ENCODE measurements around the gene PRR9.
"Not testable (repeated sequence)": the region's sequence is repeated elsewhere in the genome, so short reads cannot be mapped to it uniquely, and the experiment has no call there.

The PRR9 gene, protein sequence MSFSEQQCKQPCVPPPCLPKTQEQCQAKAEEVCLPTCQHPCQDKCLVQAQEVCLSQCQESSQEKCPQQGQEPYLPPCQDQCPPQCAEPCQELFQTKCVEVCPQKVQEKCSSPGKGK

DNA sequence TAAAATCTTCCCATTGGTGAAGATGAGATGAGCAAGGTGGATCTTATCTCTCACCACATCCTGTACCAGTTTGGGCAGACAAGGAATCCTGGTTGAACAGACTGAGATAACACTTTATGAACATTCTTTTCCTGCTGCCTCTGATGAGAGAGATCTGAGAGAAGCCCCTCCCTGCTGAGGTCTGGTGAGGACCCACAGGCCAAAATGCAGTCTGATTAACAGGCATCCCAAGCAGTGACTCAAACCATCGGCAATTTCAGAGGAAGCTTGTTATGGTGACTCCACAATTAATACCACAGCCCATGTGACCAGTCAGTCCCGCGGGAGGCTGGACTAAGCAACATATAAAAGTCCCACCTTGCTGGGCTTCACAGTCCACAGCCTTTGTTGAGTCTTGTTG lies at the start of gene PRR9:
Gene PRR9, plus strand, starts transcription at position 373 of the 400 bp plus-strand sequence. CDS start 561 bp downstream, outside the sequence.
- DNase-seq: peak; percentile 5

DNA sequence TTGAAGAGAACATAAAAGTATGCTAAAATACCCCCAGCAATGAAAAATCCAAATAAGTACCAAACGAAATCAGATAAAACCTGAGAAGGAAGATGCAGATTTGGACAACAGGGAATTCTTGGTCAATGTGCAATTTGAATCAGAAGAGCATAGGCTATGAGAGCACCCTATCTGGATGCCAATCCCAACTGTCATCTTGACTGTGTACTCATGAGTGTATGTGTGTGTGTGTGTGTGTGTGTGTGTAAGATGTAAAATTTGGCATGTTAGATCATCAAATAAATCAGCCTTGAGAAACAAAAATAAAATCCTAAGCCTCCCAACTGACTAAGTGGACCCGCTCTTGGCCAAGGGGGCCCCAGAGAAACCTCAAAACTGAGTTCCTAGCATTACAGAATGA lies 48.7 kb upstream of the PRR9 start:
- DNase-seq: no peak

DNA sequence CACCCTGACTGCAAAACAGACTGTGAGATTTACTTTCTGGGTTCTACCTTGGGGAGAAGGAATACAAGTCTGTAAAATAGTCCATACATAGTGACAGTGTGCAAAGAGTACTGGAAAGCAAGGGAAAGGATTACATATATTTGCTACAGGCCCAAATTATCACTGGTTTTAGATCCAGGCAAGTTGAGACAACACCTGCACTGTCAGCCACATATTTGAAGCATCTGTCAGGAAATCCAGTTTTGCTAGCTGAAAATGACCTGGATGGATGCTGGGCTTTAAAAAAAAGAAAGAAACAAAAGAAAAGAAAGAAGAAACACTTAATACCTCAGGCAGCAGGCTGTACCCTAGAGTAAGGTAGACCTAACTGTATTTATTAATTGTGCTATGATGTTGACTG lies 42.8 kb upstream of the PRR9 start:
- DNase-seq: no peak

DNA sequence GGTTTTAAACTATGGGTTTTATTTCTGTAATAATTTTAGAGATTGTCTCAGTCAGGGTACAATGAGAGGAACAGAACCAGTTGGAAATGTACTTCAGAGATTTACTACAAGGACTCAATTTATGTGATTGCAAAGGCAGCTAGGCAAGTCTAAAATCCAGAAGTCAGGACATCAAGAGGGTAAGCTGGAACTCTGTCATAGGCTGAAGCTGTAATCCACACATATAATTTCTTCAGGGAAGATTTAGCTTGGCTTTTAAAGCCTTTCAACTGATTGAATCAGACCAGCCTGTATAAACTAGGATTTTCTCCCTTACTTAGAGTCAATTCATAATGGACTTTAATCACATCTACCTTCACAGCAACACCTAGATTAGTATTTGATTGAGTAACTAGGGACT lies 38.5 kb upstream of the PRR9 start:
- no peak for DNase-seq

DNA sequence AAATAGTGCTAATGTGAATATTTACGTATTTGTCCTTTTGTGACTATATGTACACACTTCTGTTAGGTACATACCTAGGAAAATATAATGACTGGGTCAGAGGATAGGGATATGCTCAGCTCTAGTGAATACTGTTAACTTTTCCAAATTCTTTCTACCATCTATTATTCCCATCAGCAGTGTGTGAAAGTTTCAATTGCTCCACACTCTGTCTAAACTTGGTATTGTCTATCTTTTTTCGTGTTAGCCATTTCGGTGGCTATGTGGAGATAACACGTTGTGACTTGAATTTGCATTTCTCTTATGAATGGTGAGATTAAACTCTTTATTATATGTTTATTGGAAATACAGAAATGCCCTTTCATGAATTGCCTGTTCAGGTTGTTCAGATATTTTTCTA lies 36.8 kb upstream of the PRR9 start:
- no peak for DNase-seq

DNA sequence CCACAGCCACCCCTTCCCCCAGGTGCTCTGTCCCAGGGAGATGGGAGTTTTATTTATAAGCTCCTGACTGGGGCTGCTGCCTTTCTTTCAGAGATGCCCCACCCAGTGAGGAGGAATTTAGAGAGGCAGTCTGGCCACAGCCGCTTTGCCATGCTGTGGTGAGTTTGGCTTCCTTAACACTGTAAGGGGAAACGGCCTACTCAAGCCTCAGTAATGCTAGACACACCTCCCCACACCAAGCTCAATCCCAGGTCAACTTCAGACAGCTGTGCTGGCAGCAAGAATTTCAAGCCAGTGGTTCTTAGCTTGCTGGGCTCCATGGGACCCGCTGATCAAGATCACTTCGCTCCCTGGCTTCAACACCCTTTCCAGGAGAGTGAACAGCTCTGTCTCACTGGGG lies 29.1 kb upstream of the PRR9 start:
- DNase-seq: not testable (repeated sequence)

DNA sequence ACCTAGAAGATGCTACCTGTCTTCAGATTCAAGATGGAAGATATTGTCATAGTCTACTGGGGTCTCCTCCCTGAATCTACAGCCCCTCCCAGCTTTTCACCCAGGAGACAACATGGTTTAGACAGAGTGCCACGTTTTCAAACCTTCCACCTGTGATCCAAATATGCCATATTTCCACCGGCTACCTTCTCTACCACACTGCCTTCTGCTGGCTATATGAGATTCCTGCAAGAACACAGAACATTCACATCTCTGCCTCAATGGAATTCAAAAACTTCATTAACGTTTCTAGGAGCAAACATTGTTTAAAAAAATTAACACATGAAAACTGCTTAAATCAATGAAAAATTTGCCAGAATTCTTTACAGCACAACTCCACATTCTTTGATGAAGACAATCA lies 27.0 kb upstream of the PRR9 start:
- DNase-seq: no peak

DNA sequence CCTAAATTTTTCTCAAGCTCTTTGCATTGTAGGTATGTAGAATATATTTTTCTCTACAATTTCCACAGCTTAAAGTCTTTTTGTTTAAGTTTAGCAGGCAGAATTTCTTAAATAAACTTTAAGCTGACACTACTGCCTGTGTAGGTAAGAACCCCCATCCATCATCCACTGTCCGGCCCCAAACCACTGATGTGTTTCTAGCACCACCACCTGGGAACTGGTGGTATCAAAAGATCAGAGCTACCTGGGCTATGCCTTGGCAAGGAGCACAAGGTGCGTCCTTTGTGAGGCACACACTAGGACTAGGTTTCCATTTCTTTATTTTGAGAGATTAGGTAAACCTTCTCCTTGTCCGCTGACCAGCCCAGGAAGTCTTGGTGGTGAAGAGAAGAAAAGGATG lies 24.7 kb upstream of the PRR9 start:
- peak; percentile 12 for DNase-seq

DNA sequence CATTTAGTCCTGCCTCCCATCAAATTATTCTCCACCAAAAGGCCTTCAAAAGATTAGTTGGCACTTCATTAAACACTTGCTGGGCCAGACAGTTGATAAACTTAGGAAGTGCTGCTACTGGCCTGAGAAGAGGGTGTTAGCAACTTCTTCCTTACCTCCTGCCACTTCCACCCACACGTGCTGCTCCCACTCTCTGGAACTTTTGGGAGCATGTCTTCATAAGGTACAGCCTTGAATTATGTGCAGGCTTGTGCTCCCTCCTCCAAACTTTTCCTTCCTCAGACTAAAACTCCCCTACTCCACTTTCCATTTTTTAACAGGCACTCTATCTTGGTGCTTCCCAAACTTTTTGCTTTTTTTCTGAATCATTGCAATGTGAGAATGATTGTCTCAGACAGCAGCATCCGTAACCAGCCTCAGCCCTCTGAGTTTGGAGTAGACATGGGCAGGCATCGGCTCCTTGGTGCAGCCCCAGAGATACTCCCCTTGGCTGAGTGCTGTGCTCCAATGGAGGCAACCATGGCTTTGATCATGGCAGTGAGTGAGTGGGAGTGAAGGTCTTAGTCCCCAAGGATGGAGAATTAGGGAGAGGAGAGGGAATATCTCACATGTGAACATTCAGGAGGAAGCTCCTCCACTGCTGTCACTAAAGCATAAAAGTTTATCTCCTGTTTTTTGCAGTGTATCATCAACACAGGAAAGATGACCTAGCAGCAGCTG lies 22.9 kb upstream of the PRR9 start:
- DNase-seq: no peak

DNA sequence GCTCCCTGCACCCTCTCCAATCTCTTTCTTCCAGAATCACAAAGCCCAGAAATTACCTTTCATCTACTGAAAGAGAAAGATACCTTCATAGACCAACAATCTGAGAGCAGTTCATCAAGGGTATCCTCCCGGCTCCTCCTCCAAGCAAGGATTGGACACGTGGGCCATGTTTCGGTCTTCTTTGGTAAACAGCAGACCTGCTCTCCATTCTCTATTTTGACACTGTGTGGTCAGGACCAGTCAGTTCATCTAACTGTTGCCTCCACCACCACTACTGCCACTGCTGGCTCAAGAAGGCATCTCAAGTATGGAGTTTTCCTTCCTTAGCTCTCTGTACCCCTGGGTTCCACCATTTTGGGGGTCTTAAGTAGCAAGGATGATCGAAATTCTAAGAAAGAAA lies 22.2 kb upstream of the PRR9 start:
- DNase-seq: no peak

DNA sequence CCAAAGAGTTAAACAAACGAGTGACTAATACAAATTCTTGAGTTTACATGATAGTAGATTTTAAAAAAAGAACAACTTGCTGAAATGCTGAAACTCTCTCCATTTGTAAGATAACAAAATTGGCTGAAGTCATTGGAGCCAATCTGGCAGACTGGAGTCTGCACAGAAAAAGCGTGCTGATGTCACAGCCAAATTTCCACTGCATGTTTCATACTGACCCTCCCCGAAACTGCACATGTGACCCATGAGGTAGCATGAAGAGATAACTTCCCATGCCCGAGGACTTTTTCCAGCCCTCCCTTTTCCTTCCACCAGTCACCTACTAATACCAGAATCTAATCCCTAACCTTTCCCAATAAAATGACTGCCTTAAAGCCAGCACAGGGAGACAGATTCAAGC lies 15.4 kb upstream of the PRR9 start:
- DNase-seq: no peak

DNA sequence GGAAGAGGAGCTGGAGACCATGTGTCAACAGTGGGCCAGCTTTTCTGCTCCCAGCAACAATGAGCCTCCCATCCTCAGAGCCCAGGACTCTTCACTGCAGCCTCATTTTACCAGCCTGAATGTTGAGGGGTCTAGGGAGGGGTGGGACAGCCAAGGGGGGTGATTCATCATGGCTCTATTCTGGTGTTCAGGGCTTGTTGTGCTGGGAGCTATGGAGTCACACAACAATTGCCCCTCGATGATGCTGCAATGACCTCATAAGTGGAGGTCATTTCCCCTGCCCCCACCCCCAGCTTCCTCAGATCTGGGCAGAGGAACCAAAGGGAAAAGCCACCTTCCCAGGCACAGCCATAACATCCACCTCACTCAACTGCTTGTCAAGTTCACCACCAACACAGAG lies 14.3 kb upstream of the PRR9 start, which contains the start of gene LELP1:
Gene LELP1, plus strand, starts transcription at position 301 of the 400 bp plus-strand sequence. CDS start 1,278 bp downstream, outside the sequence.
- no peak for DNase-seq

DNA sequence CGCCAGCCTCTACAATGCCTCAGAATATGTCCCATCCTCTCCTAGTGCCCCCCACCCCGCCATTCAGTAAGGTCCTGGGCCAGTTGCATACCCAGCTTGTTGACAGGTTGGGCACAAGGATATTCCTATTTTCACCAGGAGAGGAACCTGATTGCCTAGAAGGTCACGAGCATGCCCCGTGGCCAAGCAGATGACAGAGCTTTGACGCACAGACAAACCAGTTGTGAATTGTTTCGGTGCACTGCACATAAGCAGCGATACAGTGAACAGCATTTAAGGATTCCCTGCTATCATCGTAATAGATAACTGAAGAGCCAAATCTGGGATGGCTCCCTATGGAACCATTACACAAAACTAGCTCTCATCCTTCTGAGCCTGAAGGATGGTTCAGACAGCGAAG lies 10.8 kb upstream of the PRR9 start:
- no peak for DNase-seq

DNA sequence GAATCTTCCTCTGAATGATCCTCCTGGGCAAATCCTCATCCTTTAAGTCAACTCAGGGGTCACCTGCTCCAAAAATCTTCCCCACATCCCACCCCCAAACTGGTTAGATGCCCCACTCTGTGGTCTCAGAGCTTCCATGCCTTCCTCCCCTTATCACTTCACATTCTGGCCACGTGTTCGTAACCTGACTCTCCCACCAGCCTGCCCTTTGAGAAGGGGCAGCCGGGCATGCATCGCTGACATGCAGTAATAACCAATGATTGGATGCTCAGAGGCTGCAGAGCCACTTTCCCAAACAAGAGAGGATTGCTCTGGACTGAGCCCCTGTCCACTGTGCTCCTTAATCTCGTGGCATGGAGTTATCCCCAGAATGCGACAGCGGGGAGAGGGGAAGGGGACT lies 7.2 kb upstream of the PRR9 start:
- no peak for DNase-seq

DNA sequence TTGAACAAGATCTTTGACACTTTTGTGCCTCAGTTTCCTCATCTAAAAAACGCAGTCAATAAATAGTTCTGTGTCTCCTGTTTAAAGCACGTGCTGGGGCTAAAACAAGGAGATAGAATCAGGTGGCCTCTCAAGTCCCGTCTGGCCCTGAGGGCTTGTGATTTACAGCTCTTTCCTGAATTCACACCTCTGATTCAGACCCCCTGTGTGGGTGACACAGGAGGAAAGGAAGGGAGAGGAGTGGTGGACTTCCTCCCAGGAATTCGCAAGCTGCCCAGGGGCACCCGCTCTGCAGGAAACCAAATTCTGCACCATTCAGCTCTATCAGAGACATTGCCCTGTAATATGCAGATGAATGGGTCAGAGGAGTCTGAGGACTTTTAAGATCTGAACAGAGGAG lies 5.2 kb upstream of the PRR9 start:
- DNase-seq: no peak

DNA sequence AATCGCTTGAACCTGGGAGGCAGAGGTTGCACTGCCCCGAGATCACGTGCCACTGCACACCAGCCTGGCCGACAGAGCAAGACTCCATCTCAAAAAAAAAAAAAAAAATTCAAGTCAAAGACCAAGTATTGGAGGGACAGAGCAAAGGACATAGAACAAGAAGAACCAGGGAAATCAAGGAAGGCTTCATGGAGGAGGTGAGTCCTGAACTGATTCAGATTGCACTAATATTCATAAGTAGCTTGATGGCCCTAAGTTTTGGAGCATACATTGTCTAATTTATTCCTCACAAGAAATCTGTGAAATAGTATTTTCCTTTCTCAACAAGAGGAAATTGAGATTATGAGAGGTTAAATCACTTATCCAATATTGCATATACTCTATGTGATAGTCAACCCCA lies 3.9 kb upstream of the PRR9 start:
- no peak for DNase-seq

DNA sequence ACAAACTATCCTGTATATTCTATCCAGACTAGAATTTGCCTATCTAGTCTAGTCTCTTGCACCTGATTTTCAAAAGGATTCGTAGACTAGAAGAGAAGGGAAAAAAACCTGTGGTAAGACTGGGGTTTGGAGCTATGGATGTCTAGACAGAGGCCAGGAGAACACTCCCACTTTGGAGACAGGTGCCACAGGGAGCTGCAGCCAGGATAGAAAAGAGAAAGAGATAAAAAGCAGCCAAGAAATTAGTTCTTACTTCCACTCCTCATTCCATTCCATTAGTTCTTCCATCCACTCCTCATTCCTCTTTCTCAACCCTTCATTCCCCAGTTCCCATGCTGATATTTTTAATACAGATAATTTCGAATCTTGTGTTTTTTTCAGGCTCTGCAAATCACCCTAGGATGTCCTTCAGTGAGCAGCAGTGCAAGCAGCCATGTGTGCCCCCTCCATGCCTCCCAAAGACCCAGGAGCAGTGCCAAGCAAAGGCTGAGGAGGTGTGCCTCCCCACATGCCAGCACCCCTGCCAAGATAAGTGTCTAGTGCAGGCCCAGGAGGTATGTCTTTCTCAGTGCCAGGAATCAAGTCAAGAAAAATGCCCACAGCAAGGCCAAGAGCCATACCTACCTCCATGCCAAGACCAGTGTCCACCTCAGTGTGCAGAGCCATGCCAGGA lies 496 bp downstream of the PRR9 start:
- DNase-seq: no peak

DNA sequence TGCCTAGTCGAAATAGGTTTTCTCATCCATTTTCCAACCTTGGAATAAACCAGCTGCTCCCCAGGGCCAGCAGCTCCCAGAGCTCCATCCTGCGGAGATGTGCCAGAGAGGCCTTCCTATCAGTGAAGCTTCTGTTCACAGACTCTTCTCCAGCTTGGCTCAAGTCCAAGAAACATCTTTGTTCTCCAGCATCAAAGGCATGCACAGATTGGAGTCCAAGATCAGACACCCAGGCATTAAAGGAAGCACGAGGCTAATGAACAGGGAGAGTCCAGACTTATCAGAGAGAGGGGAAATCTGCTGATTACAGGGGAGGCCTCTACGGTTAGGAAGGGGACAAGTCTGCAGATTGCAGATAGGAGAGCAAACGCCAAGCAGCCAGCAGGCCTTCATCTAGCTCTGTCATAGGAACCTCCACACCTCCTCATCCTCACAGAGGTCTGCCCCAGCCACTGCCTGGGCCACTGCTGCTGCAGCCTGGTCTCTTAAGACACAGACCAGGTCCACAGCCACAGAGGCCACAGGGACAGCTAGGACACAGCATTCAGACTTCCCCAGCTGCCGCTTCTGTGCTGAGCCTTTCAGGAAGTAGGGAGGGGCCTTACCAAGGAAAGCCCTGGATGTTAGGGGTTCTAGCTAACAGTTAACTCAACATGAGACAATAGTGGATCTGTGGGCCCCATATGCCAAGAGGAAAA lies 3.4 kb downstream of the PRR9 start:
- DNase-seq: no peak

DNA sequence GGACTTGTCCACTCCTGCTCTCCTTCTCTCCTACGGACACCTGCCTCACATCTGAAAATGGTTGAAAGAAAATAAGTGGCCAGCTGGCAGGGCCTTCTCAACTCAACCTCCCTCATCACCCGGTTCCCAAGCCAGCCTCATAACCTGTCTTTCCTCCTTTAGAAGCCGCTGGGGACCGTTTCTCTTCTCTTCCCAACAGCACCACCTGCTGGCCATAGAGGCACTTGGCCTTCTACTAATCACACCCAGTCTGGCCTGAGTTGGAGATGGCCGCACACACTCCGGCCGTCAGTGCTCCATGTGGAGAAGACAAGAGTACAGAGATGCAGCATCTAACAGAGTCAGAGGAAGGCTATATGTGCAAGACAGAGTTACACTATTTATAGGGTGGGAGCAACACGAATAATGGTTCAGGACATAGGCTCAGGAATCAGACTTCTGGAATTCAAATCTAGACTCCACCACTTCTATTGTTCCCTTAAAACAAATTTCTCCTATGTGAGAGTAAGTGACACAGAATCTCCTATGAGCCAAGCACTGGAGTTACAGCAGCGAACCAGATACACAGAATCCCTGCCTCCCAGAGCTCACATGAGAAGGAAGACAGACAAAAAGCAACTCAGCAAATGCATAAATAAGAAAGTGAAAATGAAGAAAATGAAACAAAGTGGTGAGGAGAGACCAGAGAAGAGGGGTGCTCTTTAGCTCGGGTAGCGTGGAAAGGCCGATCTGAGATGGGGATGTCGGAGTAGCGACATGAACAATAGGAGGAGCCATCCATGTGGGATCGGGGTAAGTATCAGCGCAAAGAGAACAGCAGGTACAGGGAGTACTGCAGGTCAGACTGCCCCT lies 5.9 kb downstream of the PRR9 start:
- peak; percentile 71 for DNase-seq

DNA sequence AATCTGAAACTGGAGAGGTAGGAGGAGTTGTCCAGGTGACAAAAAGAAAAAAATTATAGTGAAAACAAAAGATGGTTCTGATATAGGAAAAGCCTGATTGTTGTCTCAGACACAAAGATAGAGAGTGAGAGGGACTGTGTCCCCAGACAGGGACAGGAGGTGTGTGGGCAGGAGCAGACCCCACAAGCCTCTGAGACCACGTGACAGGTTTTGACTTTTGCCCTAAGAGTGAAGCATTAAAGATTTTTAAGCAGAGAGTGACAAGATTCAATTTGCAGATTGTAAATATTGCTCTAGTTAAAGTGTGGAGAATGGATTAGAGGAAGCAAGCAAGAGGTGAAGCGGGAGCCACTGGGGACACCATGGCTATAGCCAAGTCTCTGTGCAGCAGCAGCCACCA lies 10.4 kb downstream of the PRR9 start:
- no peak for DNase-seq

DNA sequence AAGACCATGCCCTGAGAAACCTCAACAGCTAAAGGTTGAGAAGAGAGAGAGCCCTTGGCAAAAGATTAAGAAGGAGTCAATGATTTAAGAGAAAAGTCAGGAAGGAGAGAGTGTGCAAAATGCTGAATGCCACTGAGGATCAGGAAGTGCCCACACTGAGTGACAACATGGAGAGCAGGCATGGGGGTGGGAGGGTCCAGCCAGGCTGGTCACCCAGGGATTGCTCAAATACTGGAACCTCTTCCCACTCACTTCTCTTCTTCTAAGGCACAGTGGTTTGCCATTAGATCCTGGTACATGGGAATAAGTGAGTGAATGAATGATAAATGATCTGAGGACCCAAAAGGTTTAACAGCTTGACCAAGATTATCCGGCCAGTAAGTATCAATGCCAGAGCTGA lies 11.1 kb downstream of the PRR9 start:
- no peak for DNase-seq

DNA sequence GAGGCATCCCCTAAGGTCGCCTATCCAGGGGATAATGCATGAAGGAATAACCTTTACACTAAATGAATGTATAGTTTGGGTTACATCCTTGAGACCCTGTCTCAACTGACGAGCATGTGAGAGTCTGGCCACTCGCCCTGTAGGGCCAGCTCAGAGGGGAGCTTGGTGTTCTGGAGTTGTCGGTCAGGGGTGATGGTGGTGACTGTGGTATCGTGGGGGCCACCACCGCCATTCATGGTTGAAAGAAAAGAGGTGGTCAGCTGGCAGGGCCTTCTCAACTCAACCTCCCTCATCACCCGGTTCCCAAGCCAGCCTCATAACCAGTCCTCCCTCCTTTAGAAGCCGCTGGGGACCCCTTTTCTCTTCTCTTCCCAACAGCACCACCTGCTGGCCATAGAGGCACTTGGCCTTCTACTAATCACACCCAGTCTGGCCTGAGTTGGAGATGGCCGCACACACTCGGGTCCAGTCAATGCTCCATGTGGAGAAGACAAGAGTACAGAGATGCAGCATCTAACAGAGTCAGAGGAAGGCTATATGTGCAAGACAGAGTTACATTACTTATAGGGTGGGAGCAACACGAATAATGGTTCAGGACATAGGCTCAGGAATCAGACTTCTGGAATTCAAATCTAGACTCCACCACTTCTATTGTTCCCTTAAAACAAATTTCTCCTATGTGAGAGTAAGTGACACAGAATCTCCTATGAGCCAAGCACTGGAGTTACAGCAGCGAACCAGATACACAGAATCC lies 11.9 kb downstream of the PRR9 start:
- peak; percentile 33 for DNase-seq
